OCI-LY3 (cell line): ENCODE data around the gene NFIB.

Source experiments
- H2AFZ ChIP-seq: fragments of 200-600, 300-600 bp; shearing (Covaris generic); 2 replicates; pipeline ENCODE4 v1.6.0; 2014; ENCODE audit warnings: antibody characterized with exemption, low read depth, low read length
- H3K27ac ChIP-seq: fragments of 200-600, 300-600 bp; sonication (generic); 2 replicates; pipeline ENCODE4 v1.5.1; 2014; ENCODE audit warnings: mild to moderate bottlenecking, low read length, moderate library complexity, mixed read lengths
- H3K27me3 ChIP-seq: fragments of 200-600, 300-600 bp; sonication (generic); 2 replicates; pipeline ENCODE4 v1.6.1; 2014; ENCODE audit warnings: low read depth, low read length, mixed read lengths
- H3K36me3 ChIP-seq: fragments of 200-600, 300-600 bp; sonication (generic); replicated peaks from 2 replicates; pipeline ENCODE3; 2014; ENCODE audit warnings: low read depth, low read length, mixed read lengths
- H3K4me1 ChIP-seq: fragments of 300-600, 200-600 bp; sonication (generic); 2 replicates; pipeline ENCODE4 v1.6.1; 2014; ENCODE audit warnings: low read length, mixed read lengths
- H3K4me2 ChIP-seq: fragments of 200-600, 300-600 bp; sonication (generic); 2 replicates; pipeline ENCODE4 v1.6.1; 2014; ENCODE audit warnings: low read length, mixed read lengths
- H3K4me3 ChIP-seq: fragments of 300-600, 200-600 bp; sonication (generic); 2 replicates; pipeline ENCODE4 v1.5.1; 2014; ENCODE audit warnings: antibody characterized with exemption, mild to moderate bottlenecking, low read length, moderate library complexity
- H3K79me2 ChIP-seq: fragments of 300-600, 200-600 bp; shearing (Covaris generic); 2 replicates; pipeline ENCODE4 v1.6.1; 2014; ENCODE audit warnings: mild to moderate bottlenecking, low read length, mixed read lengths
- H3K9ac ChIP-seq: fragments of 300-600, 200-600 bp; shearing (Covaris generic); 2 replicates; pipeline ENCODE4 v1.6.0; 2014; ENCODE audit warnings: mild to moderate bottlenecking, low read length, moderate library complexity
- H3K9me3 ChIP-seq: fragments of 200-600, 300-600 bp; shearing (Covaris generic); 2 replicates; pipeline ENCODE4 v1.6.1; 2014; ENCODE audit warnings: low read length, mixed read lengths; ENCODE audit not compliant: insufficient read depth
- H4K20me1 ChIP-seq: fragments of 200-600, 300-600 bp; sonication (generic); 2 replicates; pipeline ENCODE4 v1.6.1; 2016; ENCODE audit warnings: low read length, mixed read lengths; ENCODE audit not compliant: insufficient read depth
- CTCF ChIP-seq: fragments of 200-600, 300-600 bp; sonication (generic); IDR thresholded peaks from 2 replicates; pipeline ENCODE4 v1.5.1; 2014; ENCODE audit warnings: antibody characterized with exemption, low read length, low read depth
- EZH2phosphoT487 ChIP-seq: fragments of 200-600 bp; shearing (Covaris generic); IDR thresholded peaks from 2 replicates; pipeline ENCODE4 v1.6.1; 2018; ENCODE audit warnings: antibody characterized with exemption, mixed run types, low read depth

The NFIB gene

GRCh38 chr9:14283276-14283675, 30.7 kb downstream of the NFIB start:
- H3K79me2 ChIP-seq: no peaks in the 10 kb centered on the region

GRCh38 chr9:14281876-14282275, 32.1 kb downstream of the NFIB start:
- Histone ChIP-seq H2AFZ (no peak overlapping the region), H3K9me3 (no peaks in the 10 kb centered on the region), H3K9ac (no peak overlapping the region), H3K4me3 (no peak overlapping the region), H3K4me2 (no peak overlapping the region), H4K20me1 (no peaks in the 10 kb centered on the region), H3K27me3 (peaks cover 19% of the 10 kb centered on the region; the same call in 1 of the 2 replicates), H3K4me1 (peaks cover 5% of the 10 kb centered on the region), H3K79me2 (no peaks in the 10 kb centered on the region), H3K27ac (no peak overlapping the region), H3K36me3 (no peaks in the 10 kb centered on the region)
- TF ChIP-seq CTCF (no peak), EZH2phosphoT487 (no peak)

More at GRCh38 chr9:14283276-14283675, 30.7 kb downstream of the NFIB start:
- no peaks in the 10 kb centered on the region for H3K36me3 ChIP-seq
- no peak overlapping the region for H3K4me2 ChIP-seq
- H2AFZ ChIP-seq: no peak overlapping the region
- H3K4me3 ChIP-seq: no peak overlapping the region
- H3K27ac ChIP-seq: no peak overlapping the region
- no peaks in the 10 kb centered on the region for H3K9me3 ChIP-seq
- H4K20me1 ChIP-seq: no peaks in the 10 kb centered on the region
- H3K9ac ChIP-seq: no peak overlapping the region
- peaks cover 19% of the 10 kb centered on the region; the same call in 1 of the 2 replicates for H3K27me3 ChIP-seq
- TF ChIP-seq CTCF (no peak), EZH2phosphoT487 (no peak)
- H3K4me1 ChIP-seq: peaks cover 7% of the 10 kb centered on the region

GRCh38 chr9:14281136-14281795, 32.7 kb downstream of the NFIB start:
- Histone ChIP-seq H3K79me2 (no peaks in the 10 kb centered on the region), H3K4me3 (no peak overlapping the region), H3K27me3 (peaks cover 19% of the 10 kb centered on the region; the same call in 1 of the 2 replicates), H3K36me3 (no peaks in the 10 kb centered on the region), H3K4me1 (no peaks in the 10 kb centered on the region), H2AFZ (no peak overlapping the region), H3K9me3 (no peaks in the 10 kb centered on the region), H3K9ac (no peak overlapping the region), H4K20me1 (no peaks in the 10 kb centered on the region), H3K4me2 (no peak overlapping the region), H3K27ac (no peak overlapping the region)
- no peak for TF ChIP-seq CTCF
- no peak for TF ChIP-seq EZH2phosphoT487

- no peak overlapping the region for H2AFZ ChIP-seq
- no peaks in the 10 kb centered on the region for H3K4me1 ChIP-seq
- TF ChIP-seq CTCF: no peak
- TF ChIP-seq EZH2phosphoT487: no peak
- H3K9me3 ChIP-seq: no peaks in the 10 kb centered on the region
- H3K36me3 ChIP-seq: no peaks in the 10 kb centered on the region
- no peak overlapping the region for H3K27ac ChIP-seq
- H3K79me2 ChIP-seq: no peaks in the 10 kb centered on the region
- H3K9ac ChIP-seq: no peak overlapping the region
- no peaks in the 10 kb centered on the region for H4K20me1 ChIP-seq
- peaks cover 19% of the 10 kb centered on the region; the same call in 1 of the 2 replicates for H3K27me3 ChIP-seq
- H3K4me2 ChIP-seq: no peak overlapping the region
- no peak overlapping the region for H3K4me3 ChIP-seq
Observed at GRCh38 chr9:14279671-14280070, 34.3 kb downstream of the NFIB start.
